ENCODE measurements around the gene CTBP2.

The CTBP2 gene

DNA sequence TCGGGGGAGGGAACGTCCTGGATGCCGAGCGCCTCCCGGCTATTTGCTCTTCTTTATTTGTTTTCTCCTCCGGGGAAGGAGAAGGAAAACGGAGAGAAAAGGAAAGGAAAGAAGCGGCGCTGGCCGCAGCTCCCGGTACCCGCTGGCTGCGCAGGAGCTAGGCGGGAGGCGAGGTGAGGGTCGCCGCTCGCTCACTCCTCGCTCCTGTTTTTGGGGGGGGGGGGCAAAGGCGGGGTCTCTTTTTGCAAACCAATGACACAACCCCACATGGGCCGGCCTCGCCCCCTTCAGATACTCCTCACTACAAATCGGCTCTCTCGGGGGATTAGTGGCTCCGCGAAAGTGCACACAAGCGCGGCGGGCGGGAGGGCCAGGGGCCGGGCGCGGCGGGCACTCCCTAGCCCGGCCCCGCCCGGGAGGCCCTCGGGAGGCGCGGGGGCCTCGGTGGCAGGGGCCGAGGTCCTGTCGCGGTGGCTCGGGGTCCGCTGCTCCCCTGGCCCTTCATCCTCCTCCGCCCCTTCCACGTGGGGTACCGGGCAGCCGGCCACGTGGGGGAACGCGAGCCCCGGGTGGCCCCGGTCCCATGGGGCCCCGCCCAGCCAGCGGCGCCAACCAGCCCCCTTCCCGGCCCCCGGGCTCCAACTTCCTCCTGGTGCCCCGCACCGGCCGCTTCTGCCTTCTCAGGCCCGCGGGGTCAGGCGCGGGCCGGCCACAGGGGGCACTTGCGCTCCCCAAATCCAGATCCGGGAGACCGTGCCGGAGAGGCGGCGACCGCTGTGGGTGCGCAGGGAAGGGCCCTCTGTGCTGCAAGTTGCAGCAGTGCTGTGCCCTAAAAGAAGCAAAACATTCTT, 718 bp upstream of the CTBP2 start:
- H3K4me3 ChIP-seq (ENCODE audit: low read length), result peak overlapping the region; percentile 70
- no peaks in the 10 kb centered on the region for H3K27me3 ChIP-seq (ENCODE audit: control insufficient read depth, insufficient read depth, low read length)
- peaks cover 19% of the 10 kb centered on the region for H3K4me1 ChIP-seq (ENCODE audit: control insufficient read depth, insufficient read depth, low read length)

DNA sequence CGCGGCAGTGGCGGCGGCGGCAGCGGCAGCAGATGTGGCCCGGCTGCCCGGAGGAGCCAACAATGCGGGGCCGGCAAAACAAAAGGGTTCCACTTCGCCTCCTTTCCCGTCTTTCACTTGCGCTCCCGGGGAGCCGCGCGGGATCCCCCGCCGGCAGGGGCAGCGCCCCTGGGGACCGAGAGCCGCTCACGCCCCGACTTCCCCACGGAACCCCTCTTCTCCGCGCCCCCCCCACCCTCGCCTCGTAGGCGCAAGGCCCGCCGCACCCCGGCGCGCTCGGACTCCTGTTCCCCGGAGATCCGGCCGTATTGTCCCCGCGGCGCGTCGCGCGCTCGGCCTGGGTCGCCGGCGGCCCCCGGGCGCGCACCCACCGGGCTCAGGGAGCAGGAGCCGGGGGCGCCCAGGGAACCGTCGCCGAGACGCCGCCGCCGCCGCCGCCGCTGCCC, 854 bp downstream of the CTBP2 start:
- H3K4me1 ChIP-seq (ENCODE audit: control insufficient read depth, insufficient read depth, low read length), result peaks cover 31% of the 10 kb centered on the region
- H3K9ac ChIP-seq (ENCODE audit: low read length), result no peak overlapping the region
- H3K27me3 ChIP-seq (ENCODE audit: control insufficient read depth, insufficient read depth, low read length), result no peaks in the 10 kb centered on the region
- peak overlapping the region; percentile 90 for H3K27ac ChIP-seq (ENCODE audit: low read depth, low read length)
- no peaks in the 10 kb centered on the region for H3K36me3 ChIP-seq (ENCODE audit: control insufficient read depth, insufficient read depth, low read length)
- peak overlapping the region; percentile 74 for H3K4me3 ChIP-seq (ENCODE audit: low read length)

More for the DNA sequence above, 718 bp upstream of the CTBP2 start:
- no peaks in the 10 kb centered on the region for H3K36me3 ChIP-seq (ENCODE audit: control insufficient read depth, insufficient read depth, low read length)
- peak overlapping the region; percentile 38 for H3K9ac ChIP-seq (ENCODE audit: low read length)
- peak overlapping the region; percentile 83 for H3K27ac ChIP-seq (ENCODE audit: low read depth, low read length)

DNA sequence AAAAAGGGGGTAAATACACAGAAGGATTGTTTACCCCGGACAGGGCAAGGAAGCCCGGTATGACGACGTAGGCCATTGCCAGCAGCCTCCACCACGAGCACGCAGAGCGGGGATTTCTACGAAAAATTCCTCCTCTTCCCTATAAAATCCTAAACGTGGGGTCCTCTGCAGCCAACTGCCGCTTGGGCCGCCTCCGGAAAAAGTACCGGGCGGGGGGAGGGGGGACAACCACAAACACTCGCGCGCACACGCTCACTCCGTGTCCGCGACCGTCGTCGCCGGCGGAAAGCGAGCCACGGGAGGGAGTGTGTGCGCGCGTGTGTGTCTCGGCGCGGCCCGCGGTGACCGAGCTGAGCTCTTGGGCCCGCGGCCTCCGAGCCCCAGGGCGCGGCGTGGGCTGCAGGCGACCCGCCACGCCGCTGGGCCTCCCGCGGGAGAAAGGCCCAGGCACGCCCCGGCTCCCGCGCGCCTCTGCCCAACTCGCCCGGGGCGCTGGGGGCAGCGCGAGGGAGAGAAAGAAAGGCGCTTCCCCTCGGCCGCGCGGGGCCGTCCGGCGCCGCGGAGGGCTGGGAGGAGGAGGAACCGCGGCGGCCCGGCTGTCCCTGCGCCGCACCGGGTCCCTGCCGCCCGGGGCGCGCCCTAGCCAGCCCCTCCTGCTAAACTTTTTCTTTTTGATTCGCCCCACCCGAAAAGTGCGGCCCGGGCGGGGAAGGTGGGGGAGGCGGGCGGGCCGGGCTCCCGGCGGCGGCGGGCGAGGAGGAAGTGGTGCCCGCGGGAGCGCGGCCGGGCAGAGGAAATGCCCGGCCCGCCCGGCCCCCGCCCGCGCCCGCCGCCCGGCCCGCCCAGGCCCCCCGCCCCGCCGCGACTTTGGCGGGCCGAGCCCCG, 1.5 kb downstream of the CTBP2 start:
- Histone ChIP-seq H3K27ac (ENCODE audit: low read depth, low read length) (peak overlapping the region; percentile 90), H3K9ac (ENCODE audit: low read length) (peak overlapping the region; percentile 66), H3K36me3 (ENCODE audit: control insufficient read depth, insufficient read depth, low read length) (no peaks in the 10 kb centered on the region), H3K4me1 (ENCODE audit: control insufficient read depth, insufficient read depth, low read length) (peaks cover 37% of the 10 kb centered on the region), H3K4me3 (ENCODE audit: low read length) (peak overlapping the region; percentile 82), H3K27me3 (ENCODE audit: control insufficient read depth, insufficient read depth, low read length) (no peaks in the 10 kb centered on the region)

DNA sequence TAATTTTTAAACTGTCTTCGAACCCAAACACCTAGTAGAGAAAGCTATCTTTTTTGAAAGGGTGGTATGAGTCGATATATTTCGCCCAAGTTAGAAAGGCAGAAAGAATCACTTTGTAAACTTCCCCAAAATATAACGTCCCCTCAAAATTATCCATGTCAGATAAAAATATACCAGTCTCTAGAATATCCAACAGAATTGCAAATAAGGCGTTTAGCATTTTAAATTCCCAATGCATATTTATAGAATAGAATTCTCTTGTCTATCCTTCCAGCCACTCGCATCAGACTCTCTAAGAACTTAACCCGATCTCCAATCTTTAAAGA, 2.1 kb downstream of the CTBP2 start:
- H3K27me3 ChIP-seq (ENCODE audit: control insufficient read depth, insufficient read depth, low read length), result no peaks in the 10 kb centered on the region
- H3K9ac ChIP-seq (ENCODE audit: low read length), result peak overlapping the region; percentile 66
- H3K36me3 ChIP-seq (ENCODE audit: control insufficient read depth, insufficient read depth, low read length), result no peaks in the 10 kb centered on the region
- H3K4me1 ChIP-seq (ENCODE audit: control insufficient read depth, insufficient read depth, low read length), result peaks cover 43% of the 10 kb centered on the region
- peak overlapping the region; percentile 86 for H3K27ac ChIP-seq (ENCODE audit: low read depth, low read length)
- peak overlapping the region; percentile 82 for H3K4me3 ChIP-seq (ENCODE audit: low read length)

DNA sequence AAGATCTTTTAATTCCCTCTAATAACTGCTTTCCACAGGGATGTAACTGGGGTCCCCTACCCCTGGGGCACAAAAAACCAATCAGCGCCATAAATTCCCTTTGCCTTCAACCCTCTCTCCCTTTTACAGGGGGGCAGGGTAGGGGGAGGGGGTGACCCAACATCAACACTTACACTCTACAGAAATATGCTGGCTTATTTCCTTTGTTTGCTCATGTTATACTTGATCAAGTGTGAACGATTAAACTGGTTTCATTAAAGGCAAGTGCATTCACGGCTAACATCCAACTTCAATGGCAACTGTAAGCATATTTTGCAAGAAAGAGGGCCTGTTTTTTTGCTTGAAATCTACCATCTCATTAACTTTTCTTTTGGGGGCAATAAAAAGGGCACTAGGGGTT, 2.9 kb downstream of the CTBP2 start:
- Histone ChIP-seq H3K9ac (ENCODE audit: low read length) (peak overlapping the region; percentile 10), H3K27ac (ENCODE audit: low read depth, low read length) (peak overlapping the region; percentile 62), H3K27me3 (ENCODE audit: control insufficient read depth, insufficient read depth, low read length) (no peaks in the 10 kb centered on the region), H3K4me1 (ENCODE audit: control insufficient read depth, insufficient read depth, low read length) (peaks cover 49% of the 10 kb centered on the region), H3K36me3 (ENCODE audit: control insufficient read depth, insufficient read depth, low read length) (no peaks in the 10 kb centered on the region), H3K4me3 (ENCODE audit: low read length) (peak overlapping the region; percentile 82)

DNA sequence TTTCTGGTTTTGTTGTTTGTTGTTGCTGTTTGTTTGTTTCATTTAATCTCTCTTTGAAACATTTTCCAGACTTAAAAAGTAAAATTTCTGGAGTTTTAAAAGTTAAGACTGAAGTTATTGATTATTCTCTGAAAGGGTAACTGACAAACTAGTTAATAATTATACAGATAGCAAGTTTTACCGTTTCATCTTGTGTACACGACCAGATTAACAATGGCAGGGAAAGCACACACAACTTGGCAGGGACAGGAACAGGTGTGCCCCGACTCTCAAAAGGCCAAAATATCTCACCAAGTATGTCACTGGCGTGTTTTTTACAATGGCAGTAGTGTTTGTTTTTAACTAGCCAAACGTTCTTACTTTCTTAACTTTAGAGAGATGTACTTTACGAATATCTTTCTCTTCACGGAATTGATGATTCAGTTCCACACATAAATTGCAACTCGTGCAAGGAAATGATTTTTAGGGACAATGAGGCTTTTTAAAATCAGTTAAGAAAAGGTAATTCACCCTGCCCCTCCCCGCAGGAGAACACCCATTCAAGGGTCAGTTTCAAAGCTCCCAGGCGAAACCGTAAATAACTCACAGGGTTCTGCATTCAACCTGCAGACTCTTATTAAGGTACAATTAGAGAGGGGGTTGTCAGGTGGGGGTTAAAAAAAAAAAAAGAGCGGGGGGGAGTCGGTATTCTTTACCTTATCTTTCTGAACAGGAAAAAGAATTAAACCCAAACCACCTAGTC, 3.5 kb downstream of the CTBP2 start:
- Histone ChIP-seq H3K27me3 (ENCODE audit: control insufficient read depth, insufficient read depth, low read length) (no peaks in the 10 kb centered on the region), H3K36me3 (ENCODE audit: control insufficient read depth, insufficient read depth, low read length) (no peaks in the 10 kb centered on the region), H3K27ac (ENCODE audit: low read depth, low read length) (peak overlapping the region; percentile 62), H3K4me3 (ENCODE audit: low read length) (peak overlapping the region; percentile 82), H3K9ac (ENCODE audit: low read length) (no peak overlapping the region), H3K4me1 (ENCODE audit: control insufficient read depth, insufficient read depth, low read length) (peaks cover 49% of the 10 kb centered on the region)

DNA sequence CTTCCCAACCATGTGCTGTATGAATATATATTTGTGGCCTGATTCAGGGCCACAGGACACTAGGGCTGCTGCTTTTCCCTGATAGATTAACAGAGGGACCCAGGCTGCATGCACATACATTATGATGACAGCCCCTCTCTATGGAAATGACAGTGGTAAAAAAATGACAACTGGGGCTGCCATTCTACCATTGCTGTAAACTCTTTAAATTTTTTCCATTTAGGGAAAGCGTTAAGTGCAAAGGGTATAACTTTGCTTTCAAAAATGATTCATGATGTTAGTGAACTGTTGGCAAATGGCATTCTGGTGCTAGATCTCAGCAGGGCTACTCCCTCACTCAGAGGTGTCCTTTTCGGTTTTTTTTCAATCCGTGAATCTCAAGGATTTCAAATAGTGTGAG, 4.2 kb downstream of the CTBP2 start:
- Histone ChIP-seq H3K27ac (ENCODE audit: low read depth, low read length) (peak overlapping the region; percentile 16), H3K9ac (ENCODE audit: low read length) (no peak overlapping the region), H3K4me1 (ENCODE audit: control insufficient read depth, insufficient read depth, low read length) (peaks cover 49% of the 10 kb centered on the region), H3K4me3 (ENCODE audit: low read length) (no peak overlapping the region), H3K27me3 (ENCODE audit: control insufficient read depth, insufficient read depth, low read length) (no peaks in the 10 kb centered on the region), H3K36me3 (ENCODE audit: control insufficient read depth, insufficient read depth, low read length) (no peaks in the 10 kb centered on the region)

DNA sequence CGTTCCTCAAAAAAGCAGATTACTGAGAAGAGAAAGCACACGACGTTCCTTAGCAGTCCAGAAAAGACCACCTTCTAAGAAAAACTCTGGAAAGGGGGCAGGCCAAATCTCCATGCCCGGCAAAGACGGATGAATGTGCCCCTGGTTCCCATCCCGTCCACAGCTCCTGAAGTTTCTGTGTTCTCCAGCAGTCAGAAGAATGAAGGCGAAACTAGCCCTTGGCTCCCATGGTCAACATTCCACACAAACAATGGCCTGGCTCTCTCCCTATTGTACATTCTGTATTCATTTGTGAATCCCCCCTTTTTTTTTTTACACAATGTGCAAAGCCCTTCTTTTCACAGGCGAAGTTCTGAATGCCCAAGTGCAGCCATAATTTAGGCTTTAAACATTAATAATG, 5.3 kb downstream of the CTBP2 start:
- Histone ChIP-seq H3K9ac (ENCODE audit: low read length) (no peak overlapping the region), H3K4me1 (ENCODE audit: control insufficient read depth, insufficient read depth, low read length) (peaks cover 49% of the 10 kb centered on the region), H3K36me3 (ENCODE audit: control insufficient read depth, insufficient read depth, low read length) (no peaks in the 10 kb centered on the region), H3K4me3 (ENCODE audit: low read length) (peak overlapping the region; percentile 33), H3K27me3 (ENCODE audit: control insufficient read depth, insufficient read depth, low read length) (no peaks in the 10 kb centered on the region), H3K27ac (ENCODE audit: low read depth, low read length) (peak overlapping the region; percentile 38)

DNA sequence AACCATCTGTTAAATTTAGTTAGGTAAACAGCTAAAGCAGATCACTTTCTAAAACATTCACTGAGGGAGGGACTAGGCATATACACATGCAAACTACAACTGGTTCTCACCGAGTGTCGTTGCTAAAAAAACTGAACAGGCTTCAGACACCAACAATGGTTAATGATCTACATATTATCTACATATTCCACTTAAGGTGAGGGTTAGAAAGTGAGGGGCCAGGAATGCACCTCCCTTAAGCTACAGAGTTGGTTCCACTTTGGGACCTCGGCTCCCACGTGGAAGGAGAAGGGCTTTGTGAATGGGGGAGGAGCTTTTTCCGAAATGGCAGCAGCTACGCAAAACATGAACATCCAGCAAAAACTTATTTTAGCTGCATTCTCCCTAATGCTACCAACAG, 5.8 kb downstream of the CTBP2 start:
- H3K9ac ChIP-seq (ENCODE audit: low read length), result no peak overlapping the region

DNA sequence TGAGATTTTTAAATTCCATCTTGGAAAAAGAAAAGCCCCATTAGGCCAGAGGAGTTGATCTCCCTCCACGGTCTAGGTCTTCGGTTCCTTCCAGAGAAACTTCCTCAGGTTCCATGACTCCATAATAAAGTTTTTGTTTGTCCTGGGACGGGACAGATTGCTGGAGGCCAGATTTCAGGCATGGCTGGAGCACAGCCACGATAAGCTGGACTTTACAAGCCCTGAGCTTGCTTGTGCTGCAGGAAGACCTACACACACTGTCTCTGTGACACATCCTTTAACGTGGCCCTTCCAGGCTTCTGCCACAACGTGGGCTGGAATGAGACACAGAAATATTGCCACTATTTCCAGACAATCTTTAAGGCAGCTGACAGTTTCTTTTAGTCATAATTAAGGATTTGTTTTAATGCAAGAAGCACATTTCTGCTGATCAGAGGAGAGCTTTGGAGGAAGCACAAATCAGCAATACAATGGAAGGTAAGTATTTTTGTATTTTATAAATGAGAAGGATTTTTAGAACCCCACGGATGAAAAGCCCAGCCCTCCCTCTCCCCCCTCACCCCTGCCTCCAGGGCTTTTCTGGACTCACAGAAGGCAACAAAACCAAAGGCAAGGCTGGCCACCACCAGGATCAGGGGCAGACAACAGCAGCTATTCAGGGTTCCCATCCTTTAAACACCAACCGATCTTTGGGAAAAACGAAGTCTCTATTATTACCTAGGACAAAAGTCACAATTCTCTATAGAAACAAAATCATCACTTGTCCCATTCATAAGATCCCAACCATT, 6.5 kb downstream of the CTBP2 start:
- Histone ChIP-seq H3K36me3 (ENCODE audit: control insufficient read depth, insufficient read depth, low read length) (no peaks in the 10 kb centered on the region), H3K4me3 (ENCODE audit: low read length) (peak overlapping the region; percentile 3), H3K27me3 (ENCODE audit: control insufficient read depth, insufficient read depth, low read length) (no peaks in the 10 kb centered on the region), H3K4me1 (ENCODE audit: control insufficient read depth, insufficient read depth, low read length) (peaks cover 49% of the 10 kb centered on the region), H3K27ac (ENCODE audit: low read depth, low read length) (peak overlapping the region; percentile 38), H3K9ac (ENCODE audit: low read length) (no peak overlapping the region)

More for the DNA sequence above, 5.8 kb downstream of the CTBP2 start:
- Histone ChIP-seq H3K27me3 (ENCODE audit: control insufficient read depth, insufficient read depth, low read length) (no peaks in the 10 kb centered on the region), H3K36me3 (ENCODE audit: control insufficient read depth, insufficient read depth, low read length) (no peaks in the 10 kb centered on the region), H3K4me3 (ENCODE audit: low read length) (peak overlapping the region; percentile 33), H3K27ac (ENCODE audit: low read depth, low read length) (peak overlapping the region; percentile 38), H3K4me1 (ENCODE audit: control insufficient read depth, insufficient read depth, low read length) (peaks cover 49% of the 10 kb centered on the region)

DNA sequence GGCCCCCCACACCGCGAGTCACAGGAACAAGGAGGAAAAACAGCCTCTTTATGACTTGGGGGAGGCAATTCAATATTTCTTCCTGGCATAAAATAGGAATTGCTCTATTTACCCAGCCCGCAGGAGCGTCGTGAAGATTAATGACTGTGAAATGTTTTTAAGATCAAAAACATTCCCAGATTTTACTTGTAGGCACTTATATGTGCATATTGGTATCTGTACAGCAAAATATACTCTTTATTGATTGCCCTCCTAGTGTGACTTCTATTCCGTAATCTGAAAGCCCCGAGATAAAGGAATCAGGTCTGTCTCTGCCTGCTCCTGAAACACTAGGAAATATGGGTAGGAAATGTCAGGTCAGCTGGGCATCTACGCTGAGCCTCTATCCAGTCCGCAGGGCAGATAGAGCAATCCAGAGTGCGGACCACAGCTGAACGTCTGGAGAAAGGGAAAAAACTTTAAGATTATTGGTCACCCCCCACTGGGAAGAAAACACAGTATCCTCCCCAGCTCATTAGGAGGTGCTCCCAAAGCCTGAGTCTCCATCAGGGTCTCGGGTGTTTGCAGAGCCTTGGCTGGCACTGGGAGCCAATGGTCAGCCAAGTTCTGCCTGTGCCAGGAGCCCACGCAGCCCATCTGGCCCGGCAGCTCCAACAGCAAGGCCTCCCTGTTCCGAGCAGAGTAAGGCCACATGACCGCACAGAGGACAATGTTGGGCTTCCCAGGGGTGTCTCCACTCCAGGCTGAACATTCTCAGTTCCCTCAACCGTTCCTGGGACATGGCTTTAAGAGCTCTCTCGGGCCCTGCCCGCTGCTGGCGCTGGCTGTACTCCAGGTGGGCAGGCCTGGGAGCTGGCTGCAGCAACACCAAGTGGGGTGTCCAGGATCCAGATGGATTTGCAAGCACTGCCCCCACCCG, 7.7 kb downstream of the CTBP2 start:
- Histone ChIP-seq H3K27ac (ENCODE audit: low read depth, low read length) (peak overlapping the region; percentile 38), H3K9ac (ENCODE audit: low read length) (no peak overlapping the region), H3K4me3 (ENCODE audit: low read length) (peak overlapping the region; percentile 3), H3K36me3 (ENCODE audit: control insufficient read depth, insufficient read depth, low read length) (no peaks in the 10 kb centered on the region), H3K27me3 (ENCODE audit: control insufficient read depth, insufficient read depth, low read length) (no peaks in the 10 kb centered on the region), H3K4me1 (ENCODE audit: control insufficient read depth, insufficient read depth, low read length) (peaks cover 52% of the 10 kb centered on the region)
